Stimulated activated CD4-positive, alpha-beta T cell treated with anti-CD3 and anti-CD28 coated beads, Interleukin-2, amount 100 ng/mL, for 24 hours (primary cell): ENCODE measurements around the gene POU3F2.

Source experiments
- DNase-seq, 2 donors: peaks; one replicate each; pipeline ENCODE4 v3.0.0-alpha.2; 2020

POU3F2 gene

DNA sequence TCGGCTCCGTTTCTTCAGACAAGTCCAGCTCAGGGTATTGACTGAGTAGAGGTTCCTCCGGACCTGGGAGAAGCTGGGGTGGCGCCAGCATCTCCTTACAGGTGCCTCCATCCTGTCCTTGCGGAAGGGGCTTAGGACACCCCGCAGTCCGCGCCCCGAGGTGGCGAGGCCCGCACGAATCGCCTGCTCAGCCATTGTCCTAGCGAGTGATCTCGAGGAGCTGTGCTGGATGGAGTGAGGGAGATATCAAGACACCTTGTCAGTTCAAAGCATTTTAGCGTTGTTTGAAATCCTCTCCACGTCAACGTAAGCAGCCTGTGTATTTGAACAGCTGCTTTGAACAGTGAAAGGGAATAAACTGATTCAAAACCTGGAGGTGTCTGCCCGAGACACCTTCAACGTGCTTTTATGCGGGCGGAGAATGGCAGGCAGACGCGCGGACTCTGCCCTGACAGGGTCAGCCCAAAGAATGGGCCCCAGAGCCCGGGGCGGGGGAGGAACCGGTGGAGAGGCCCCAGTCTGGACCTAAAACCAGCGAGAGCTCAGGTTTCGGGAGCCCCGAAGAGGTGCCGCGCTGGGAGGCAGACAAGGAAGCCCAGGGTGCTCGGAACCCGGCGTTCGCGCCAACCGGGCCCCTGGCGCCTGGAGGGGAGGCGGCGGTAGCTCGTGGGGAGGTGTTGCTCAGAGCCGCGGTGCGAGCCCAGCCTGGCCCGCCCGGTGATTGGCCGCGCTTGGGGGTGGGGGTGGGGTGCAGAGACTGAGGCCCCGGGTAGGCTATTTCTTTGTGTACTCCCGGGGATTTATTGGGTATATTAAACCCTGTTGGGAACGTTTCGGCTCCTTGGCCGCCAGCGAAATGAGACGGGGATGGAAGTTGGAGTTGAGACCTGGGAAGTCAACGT lies 3.1 kb upstream of the POU3F2 start:
- no peak for DNase-seq

DNA sequence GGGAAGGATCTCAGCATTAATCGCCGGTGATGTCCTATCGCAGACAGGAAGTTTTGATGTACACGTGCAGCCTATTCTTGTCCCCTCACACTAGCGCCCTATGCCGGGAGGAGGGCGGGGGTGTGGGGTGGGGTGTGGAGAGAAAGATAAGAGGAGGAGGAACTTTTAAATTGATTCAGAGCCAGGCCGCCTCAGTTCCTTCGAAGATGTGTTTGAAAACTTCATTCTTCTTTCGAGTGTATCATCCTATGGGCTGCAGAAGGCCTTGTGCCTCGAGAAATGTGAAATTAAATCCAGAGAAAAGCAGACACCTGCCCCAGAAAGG lies 2.5 kb upstream of the POU3F2 start:
- no peak for DNase-seq

DNA sequence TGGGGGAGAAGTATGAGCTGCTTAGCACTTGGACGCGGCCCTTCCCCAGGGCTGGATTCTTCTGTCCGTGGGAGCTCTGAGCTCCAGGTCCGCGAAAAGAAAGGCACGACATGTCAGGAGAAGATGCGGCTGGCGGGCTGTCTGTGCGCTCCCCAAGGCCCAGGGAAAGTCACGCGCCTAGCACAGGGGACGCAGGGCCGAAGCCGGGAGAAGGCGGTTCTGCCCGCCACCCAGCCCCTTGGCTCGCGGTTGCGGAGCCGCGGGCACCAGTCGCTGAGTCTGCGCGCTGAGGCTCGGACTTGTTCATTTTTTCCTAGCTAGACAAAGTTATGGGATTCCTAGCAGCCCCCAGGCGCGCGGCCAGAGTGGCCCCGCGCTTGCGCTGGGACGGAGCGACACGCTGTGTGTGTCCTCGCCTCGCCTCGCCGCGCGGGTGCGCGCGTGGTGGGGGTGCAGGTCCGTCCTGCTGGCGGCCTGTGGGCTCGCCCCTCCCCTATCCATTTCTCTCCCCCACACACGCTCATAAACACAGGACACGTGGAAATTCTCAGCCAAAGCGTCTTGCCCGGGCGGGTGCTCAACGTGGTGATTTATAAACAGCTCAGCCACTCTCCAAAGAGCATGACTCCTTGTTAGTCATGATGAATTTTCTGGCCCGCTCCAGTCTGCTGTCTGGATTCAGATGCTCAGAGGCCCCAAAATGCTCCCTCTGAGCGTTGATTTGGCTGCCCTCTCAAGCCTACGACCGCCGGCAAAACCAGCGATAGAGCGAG lies 1.9 kb upstream of the POU3F2 start:
- DNase-seq: no peak

DNA sequence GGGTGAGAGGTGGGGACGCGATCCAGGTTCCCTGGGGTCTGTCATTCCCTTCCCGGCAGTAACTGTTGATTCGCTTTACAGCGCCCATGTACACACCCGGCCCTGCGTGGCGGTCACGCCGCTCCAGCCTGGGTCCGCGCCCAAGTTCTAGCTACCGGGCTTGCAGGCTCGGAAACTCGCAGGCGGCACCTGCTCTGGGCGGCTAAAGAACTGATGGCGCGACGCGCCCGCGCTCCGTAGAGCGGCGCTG lies 1.4 kb upstream of the POU3F2 start:
- DNase-seq: peak in 1 of 2 donors; percentile 42

DNA sequence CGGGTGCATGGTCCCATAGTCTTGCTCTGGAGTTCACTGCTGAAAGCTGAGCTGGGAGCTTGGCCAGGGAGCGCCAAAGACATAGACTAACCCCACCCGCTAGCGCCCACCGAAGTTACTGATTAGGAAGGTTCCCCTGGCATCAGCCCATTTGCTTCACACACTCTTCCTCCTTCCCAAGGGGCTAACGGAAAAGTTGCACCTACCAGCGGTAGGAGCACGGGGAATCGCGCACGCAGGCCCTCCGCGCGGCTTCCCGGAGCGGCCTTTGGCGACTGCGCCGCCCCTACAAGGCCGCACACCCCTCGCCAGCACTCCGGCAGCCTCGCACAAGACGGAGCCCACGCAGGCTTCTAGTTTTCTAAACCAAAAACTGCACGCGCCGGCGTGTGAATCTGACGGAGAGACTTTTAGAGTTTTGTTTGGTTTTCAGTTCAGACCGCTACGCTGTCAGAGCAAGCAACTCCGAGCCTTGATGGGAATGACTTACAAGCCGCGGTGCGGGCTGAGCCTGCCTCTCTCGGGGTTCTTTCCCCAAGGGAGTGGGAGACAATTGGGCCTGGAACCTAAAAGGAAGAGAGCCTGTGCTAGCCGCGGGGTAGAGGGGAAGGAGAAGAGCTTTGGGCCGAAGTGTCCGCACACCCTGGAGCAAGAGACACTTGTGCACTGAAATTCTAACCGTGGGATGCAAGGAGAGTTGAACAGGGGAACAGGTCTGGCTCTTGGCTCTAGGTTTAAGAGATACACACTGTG lies 891 bp upstream of the POU3F2 start:
- DNase-seq: peak in 1 of 2 donors; percentile 35

DNA sequence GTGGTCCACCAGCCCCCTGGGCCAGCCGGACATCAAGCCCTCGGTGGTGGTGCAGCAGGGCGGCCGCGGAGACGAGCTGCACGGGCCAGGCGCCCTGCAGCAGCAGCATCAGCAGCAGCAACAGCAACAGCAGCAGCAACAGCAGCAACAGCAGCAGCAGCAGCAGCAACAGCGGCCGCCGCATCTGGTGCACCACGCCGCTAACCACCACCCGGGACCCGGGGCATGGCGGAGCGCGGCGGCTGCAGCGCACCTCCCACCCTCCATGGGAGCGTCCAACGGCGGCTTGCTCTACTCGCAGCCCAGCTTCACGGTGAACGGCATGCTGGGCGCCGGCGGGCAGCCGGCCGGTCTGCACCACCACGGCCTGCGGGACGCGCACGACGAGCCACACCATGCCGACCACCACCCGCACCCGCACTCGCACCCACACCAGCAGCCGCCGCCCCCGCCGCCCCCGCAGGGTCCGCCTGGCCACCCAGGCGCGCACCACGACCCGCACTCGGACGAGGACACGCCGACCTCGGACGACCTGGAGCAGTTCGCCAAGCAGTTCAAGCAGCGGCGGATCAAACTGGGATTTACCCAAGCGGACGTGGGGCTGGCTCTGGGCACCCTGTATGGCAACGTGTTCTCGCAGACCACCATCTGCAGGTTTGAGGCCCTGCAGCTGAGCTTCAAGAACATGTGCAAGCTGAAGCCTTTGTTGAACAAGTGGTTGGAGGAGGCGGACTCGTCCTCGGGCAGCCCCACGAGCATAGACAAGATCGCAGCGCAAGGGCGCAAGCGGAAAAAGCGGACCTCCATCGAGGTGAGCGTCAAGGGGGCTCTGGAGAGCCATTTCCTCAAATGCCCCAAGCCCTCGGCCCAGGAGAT lies 1.0 kb downstream of the POU3F2 start:
- DNase-seq: no peak

DNA sequence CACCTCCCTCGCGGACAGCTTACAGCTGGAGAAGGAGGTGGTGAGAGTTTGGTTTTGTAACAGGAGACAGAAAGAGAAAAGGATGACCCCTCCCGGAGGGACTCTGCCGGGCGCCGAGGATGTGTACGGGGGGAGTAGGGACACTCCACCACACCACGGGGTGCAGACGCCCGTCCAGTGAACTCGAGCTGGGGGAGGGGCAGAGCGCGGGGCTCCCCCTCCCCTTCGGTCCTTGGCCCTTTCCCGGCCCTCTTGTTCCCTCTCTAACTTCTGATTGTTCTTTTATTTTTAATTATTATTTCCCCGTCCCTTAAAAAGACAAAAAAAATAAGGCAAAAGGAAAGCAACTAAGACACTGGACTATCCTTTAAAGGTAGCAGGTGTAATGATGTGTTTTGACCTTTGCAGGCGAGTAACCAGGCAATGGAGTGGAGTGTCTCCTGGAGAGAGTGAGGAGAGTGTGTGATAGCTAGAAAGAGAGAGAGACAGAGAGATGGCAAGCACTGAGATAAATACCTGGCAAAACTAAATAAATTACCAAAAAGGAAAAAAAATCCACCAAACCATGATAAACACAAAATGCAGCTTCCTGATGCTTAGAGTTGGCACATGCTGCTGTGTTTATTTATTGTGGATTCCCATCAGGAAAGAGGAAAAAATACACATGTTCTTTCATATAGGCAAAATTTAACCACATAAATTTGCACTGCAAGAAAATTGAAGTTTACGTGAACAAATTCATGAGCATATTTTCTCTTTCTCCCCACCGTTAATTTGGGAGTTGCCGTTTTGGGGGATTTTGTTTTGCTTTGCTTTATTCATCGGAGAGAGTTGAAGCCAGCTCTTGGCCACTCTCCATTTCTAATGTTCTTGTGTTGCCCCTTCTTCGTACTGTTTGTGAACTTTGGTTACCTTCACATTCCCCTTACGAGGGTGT lies 1.9 kb downstream of the POU3F2 start:
- no peak for DNase-seq

DNA sequence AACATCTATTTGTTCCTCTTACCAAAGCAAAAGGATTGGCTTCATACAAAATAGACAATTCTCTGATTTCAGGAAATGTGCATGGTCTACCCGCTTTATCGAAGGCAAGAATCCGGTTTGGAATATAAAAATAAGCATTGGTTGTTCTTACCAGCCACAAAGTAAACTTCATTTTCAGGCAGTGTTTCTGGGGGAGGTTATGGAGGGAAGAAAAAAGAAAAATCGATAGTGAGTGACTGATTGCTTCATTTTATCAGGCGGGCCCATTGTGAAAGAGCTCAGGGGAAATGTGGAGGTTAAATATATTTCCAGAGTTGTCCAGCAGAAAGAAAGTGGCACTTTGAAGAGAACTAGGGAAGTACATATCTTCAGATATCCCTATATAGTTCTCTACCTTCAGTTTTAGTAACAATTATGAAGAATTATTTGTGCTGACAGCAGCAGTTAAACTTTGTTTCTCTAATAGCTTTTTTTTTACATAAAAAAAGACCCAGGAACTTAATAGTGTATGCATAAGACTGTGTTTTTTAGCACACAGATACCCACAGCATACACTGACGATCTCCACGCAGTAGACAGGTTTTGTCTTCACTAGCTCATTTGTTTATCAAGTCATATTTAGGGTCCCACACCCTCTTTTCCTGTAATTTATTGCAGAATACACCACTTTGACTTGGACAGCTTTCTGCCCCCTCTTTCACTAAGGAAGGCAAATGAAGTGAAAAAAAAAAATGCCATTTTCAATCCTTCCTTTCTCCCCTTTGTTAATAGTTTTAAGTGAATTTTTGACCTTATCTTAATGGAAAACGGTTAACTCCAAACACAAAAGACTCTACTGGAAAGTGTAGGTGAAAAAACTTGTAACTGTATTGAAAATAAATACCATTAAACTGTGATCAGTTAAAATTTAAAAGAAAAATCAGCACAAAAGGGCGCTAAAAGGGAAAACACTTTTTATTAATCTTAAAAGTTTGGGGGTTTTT lies 2.9 kb downstream of the POU3F2 start:
- no peak for DNase-seq

DNA sequence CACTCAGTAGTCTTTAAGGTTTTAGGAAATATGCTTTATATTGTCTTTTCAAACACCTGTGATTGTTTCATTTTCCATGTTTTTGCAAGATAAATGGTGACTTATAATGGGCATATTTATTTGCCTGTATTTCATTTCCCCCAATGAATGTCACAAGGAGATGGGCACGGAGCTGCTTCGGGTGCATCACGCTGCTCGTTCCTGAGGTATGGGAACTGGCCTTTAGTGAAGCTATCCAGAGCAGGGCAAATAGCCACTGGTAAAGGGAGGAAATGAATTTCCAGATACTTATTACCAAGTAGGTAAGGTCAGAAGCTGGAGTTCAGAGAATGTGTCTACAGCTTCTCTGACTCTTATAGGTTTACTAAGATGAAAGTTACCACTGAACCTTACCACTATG lies 3.7 kb downstream of the POU3F2 start:
- DNase-seq: no peak

DNA sequence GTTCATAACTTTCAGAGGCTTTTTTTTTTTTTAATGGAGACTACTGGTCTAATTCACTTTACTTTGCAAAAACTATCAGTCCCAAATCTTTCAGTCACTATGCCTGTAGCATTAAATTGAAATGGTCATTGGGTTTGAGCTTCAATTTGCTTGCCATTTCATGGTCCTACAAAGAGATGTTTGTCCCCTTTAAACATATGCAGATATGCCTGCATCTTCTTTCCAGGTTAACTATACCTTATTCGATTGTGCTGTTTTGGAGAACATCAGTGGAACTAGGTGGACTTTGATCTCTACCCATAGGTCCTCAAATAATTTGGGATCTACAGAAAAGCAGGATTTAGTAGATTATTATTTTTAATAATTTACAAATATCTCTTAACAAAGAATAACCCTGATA lies 4.6 kb downstream of the POU3F2 start:
- DNase-seq: no peak

DNA sequence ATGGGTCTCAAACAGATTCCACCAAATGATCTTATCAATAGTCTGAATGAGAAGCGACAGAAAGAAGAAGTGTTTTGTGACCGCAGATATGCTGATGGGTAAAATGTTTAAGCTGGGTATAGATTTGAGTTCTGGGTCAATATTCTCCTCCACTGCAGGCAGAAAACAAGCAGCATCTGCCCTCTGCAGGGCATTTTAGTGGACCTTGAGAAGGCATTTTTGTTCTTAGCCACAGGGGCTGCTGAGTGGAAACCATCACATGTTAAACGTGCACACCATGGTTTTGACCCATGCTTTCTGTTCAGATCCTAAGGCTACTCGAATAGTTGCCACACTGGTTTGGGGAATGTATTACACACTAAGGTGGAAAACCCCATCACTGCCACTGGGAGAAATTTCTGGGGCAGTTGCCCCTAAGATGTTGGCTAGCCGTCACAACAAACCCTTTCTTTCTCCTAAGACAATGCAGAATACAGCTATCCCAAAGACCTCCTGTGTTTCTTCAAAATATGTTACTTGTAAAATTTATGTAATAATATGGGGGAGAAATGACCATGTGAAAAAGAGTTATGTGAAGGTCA lies 5.5 kb downstream of the POU3F2 start:
- DNase-seq: no peak

DNA sequence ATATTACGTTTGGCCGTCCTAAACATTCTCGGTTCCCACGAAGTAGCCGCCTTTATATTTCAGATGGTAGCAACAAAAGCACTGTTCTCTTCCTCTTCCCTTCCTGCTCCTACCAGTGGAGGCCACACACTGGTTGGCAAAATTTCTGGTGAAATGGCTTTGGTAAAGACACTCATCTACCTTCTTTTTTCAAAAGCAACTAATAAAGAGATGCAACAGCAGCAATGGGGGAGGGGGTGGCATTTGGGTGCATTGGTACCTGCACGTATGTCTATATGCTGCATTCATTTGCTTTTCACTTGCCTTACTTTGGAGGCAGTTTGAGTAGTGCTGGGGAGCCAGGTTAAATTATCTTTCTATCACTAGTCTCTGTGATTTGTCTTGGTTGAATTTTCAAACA lies 6.0 kb downstream of the POU3F2 start:
- no peak for DNase-seq

DNA sequence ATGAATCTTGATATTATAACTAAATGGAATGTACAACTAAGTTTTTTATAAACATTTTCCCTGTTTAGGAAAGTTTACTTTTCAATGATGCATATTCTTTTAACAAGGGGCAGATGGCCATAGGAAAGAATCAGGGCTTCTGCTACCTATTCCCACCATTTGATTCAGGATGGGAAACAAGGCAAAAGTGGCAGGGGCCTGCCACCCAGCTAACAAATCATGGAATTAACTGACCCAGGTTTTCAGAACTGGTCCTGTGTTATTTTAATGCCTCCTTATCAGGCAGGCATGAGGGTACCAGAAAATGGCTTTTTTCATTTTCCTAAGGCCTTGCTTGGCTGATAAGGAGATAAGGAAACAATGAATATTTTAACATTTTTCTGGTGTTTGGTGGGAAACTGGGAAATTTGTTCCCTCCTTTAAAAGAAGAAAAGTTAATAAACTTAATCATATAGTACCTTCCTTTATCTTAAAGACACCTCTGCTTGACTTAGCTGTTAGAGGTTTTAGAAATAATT lies 6.7 kb downstream of the POU3F2 start:
- no peak for DNase-seq

DNA sequence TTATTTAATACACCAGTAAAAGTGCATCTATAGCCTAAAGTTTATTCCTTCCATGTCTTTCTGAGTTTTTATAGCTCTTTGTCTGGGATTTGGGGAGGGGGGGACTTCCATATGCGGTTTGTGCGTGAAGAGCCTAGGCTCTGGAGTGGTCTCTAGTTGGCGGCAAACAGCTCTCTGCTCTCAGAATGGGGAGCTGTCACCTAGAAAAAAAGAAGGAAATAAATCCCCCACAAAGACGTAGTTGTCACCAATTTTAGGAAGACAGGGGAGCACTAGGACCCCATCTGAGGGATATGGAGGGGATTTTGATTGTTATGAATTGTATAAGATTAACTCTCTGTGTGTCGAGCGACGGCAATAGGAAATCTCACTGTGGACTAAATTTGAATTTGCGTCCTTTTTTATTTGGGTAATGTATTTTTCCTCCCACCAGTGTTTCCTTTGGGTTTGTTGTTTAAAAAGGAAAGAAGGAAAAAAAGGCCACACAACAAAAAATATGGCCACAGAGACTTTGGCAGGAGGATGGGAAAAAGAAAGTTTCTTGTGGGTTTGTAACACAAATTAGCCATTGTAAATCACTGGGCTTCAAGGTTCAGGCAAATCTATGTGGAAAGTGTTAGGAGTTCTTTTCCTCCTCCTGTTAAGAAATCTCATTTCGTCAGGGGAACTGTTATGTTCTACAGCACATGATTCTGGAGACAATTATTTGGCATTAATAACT lies 7.4 kb downstream of the POU3F2 start:
- DNase-seq: no peak

DNA sequence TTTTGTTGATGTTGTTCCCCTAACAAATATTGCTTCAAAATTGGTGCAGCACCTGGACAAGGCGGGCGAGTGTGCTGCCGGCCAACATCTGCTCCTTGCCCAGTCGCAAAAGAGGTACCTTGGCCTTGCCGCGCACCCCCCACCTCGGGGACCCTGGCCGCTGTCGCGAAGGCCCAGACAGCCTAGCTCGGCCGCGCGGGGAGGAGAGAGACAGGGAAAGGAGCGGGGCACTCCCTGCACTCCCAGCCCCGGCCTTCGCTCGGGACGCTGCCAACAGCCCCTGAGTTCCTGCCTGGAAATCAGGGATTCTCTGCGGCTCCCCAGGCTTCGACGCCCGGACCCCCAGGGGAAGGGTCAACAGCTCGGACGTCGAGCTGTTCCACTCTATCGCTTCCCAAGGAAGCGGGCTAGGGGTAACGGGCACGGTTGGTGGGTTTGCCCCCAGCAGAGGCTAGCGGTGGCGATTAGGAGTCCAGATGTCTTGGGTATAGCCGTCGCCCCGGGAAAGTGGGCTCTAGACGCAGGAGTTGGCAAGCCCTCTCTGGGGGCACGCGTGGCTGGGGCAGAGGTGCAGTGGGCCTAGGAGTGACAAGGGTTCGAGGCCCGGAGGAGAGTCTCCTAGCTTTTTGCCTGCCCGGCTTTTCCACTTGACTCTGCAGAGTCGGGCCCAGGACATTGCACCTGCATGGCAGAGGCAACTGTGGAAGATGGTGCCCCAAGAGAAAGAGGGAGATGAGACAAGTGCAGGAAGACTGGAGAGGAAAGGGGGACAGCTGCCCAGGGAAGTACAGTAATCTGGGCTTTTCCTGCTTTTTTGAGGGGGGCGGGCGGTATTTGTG lies 8.2 kb downstream of the POU3F2 start:
- no peak for DNase-seq

DNA sequence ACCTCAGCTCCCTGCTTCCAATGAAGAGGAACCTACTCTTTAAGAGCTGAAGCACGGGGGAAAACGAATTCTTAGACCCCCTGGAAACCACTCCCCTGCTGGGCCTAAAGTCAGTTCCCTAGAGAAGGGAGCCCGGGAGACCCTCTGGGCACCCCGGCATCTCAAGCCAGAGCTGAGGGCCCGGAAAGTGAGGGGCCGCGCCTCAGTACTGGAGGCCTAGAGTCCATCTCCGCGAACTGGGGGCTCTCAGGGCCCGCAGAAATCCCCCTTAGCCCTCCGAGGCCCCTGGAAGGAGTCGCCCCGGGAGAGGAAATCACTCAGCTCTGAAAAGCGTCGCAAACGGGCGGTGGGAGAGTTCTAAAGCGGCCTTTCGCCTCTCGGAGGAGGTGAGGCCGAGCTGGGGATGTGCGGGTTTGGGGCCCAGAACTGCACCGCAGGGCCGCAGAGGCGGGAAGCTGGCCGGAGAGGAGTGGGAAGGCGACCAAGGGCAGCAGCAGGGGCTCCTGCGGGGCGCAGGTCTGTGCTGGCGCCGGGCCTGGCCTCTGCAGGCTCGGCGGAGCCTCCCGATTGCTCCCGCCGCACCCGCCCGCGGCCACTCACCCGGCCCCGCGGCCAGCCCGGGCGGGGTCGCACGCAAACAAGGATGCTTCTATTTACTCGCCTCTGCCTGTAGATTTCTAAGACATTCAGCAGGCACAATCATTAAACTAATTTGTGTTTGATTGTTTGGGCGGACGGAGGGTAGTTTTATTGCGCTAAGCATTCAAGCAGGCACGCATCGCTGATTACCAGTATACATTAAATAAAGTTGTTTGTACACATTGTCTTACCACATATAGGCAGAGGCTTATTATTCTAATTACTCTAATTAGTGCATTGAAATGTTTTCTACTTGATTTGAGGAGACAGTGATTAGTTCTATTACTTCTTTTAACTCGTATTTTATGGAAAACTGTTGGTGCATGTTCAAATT lies 9.2 kb downstream of the POU3F2 start:
- DNase-seq: no peak
